Measurements from ENCODE around the gene NTF4.

NTF4 gene

DNA sequence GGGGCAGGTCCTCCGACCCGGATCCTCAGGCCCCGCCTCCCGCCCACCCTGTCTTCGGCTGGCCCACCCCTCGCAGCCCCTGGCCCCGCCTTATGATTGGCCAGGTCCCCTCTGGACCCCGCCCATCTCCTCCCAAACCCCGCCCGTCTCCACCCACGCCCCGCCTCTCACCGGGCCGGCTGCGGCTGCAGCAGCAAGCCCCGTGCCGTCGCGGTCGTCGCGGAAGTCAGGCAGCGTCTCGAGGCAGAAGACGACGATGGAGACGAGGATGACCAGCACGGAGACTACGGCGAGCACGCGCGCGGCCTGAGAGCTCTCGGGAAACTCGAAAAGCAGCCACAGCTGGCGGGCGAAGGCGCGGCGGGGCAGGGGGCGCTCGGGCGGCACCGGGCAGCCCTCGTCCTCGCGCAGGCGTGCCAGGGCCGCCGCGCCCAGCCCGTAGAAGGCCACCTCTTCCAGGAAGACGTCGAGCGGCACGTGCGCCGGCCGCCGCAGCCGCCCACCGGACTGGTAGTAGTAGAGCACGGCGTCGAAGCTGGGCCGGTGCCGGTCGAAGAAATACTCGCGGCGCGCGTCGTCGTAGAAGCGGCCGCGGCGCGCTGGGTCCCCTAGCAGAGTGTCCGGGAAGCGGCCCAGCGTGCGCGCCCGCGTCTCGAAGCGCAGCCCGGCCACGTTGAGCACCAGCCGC, 7.4 kb upstream of the NTF4 start:
- peak; percentile 82 for DNase-seq
- no peak overlapping the region for H3K27ac Mint-ChIP-seq
- H3K27me3 Mint-ChIP-seq (ENCODE audit: low read depth, poor library complexity), result peaks cover 57% of the 10 kb centered on the region
- peaks cover 21% of the 10 kb centered on the region for H3K36me3 Mint-ChIP-seq (ENCODE audit: low read depth)
- peak overlapping the region; percentile 74 for H3K4me3 Mint-ChIP-seq
- TF ChIP-seq, protein P1, sequence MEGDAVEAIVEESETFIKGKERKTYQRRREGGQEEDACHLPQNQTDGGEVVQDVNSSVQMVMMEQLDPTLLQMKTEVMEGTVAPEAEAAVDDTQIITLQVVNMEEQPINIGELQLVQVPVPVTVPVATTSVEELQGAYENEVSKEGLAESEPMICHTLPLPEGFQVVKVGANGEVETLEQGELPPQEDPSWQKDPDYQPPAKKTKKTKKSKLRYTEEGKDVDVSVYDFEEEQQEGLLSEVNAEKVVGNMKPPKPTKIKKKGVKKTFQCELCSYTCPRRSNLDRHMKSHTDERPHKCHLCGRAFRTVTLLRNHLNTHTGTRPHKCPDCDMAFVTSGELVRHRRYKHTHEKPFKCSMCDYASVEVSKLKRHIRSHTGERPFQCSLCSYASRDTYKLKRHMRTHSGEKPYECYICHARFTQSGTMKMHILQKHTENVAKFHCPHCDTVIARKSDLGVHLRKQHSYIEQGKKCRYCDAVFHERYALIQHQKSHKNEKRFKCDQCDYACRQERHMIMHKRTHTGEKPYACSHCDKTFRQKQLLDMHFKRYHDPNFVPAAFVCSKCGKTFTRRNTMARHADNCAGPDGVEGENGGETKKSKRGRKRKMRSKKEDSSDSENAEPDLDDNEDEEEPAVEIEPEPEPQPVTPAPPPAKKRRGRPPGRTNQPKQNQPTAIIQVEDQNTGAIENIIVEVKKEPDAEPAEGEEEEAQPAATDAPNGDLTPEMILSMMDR (IDR thresholded peaks at IDR 0.05), result no peak
- H3K9me3 Mint-ChIP-seq, result peaks cover 43% of the 10 kb centered on the region
- H3K4me1 Mint-ChIP-seq, result peaks cover 56% of the 10 kb centered on the region

DNA sequence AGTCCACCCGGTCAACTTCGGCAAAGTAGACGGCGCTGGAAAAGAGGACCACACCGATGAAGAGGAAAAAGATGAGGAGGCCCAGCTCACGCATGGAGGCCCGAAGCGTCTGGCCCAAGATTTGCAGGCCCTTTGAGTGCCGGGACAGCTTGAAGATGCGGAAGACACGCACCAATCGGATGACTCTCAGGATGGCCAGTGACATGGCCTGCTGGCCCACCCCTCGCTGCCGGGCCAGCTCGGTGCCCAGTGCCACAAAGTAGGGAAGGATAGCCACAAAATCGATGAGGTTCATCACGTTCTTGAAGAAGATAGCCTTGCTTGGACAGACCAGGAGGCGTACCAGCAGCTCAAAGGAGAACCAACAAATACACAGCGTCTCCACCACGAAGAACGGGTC, 5.8 kb upstream of the NTF4 start:
- Mint-ChIP-seq H3K36me3 (ENCODE audit: low read depth) (peaks cover 21% of the 10 kb centered on the region), H3K4me1 (peaks cover 72% of the 10 kb centered on the region), H3K9me3 (peaks cover 43% of the 10 kb centered on the region), H3K27ac (no peak overlapping the region), H3K4me3 (no peak overlapping the region), H3K27me3 (ENCODE audit: low read depth, poor library complexity) (peaks cover 61% of the 10 kb centered on the region)
- DNase-seq, result no peak
- TF ChIP-seq, protein P1 (IDR thresholded peaks at IDR 0.05), result no peak

DNA sequence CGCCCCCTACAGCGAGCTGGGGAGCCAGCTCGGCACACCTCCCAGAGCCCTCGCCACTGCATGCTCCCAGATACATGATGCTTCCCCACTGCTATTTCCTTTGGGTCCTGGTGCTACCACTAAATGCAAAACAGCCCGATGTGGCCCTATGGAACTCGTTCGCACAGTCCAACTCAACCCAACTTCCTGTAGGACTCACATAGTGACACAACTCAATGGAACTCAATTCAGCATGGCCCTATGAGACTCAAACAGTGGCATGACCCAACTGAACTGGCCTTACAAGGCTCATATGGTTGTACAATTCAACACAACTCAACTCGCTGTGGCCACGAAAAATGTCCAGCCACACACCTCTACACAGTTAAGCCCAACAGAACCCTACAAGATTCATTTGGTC, 4.4 kb upstream of the NTF4 start:
- Mint-ChIP-seq H3K4me3 (no peak overlapping the region), H3K4me1 (peaks cover 78% of the 10 kb centered on the region), H3K36me3 (ENCODE audit: low read depth) (peaks cover 21% of the 10 kb centered on the region), H3K9me3 (peaks cover 43% of the 10 kb centered on the region), H3K27me3 (ENCODE audit: low read depth, poor library complexity) (peaks cover 58% of the 10 kb centered on the region), H3K27ac (no peak overlapping the region)
- TF ChIP-seq, protein P1 (IDR thresholded peaks at IDR 0.05), result no peak
- DNase-seq, result no peak

DNA sequence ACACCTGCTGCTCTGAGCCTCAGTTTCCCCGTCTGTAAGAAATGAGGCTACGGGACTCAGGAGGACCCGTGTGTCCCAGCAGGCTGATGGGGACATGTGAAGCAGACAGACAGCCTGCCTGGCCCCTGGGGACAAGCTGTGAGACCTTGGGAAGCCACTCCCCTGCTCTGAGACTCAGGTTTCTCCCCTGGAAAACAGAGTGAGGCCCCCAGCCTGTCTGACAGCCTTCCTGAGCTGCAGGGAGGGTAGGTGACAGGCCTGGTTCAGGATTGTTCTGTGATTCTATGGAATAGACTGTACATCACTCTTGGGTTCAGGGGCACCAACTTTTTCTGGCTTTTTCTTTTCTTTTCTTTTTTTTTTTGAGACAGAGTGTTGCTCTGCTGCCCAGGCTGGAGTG, 2.9 kb upstream of the NTF4 start:
- Mint-ChIP-seq H3K4me3 (peak overlapping the region; percentile 30), H3K27ac (peak overlapping the region; percentile 63), H3K36me3 (ENCODE audit: low read depth) (peaks cover 16% of the 10 kb centered on the region), H3K9me3 (peaks cover 32% of the 10 kb centered on the region), H3K4me1 (peaks cover 73% of the 10 kb centered on the region), H3K27me3 (ENCODE audit: low read depth, poor library complexity) (peaks cover 48% of the 10 kb centered on the region)
- TF ChIP-seq, protein P1 (IDR thresholded peaks at IDR 0.05), result no peak
- DNase-seq, result no peak

DNA sequence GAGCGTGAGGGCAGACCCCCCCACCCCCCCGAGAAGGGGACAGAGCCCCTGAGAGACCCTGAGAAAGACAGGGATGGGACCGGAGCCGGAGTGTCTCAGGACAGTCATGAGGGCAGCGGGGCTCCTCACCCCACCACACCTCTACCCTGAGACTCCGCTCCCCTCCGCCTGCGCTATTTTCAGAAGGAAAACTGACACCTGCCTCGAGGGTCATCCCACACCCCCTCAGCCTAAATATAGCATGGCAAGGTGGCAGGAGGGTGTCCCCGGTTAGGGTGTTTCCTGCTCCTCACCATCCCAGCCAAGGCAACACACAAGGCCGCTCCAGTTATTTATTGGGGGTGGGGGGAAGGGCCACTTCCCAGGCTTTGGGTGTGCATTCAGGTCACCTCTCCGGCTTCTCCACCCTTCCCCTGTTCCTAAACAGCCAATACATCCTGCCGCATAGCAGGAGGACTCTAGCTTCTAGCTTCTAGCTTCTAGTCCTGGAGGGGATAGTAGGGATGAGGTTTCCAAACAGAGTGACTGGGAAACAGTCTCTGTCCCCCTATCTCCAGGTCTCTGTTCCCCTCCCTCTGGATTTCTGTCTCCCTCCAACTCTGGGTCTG, 1.4 kb upstream of the NTF4 start:
- no peak for DNase-seq
- Mint-ChIP-seq H3K27me3 (ENCODE audit: low read depth, poor library complexity) (peaks cover 39% of the 10 kb centered on the region), H3K27ac (peak overlapping the region; percentile 36), H3K4me1 (peaks cover 68% of the 10 kb centered on the region), H3K36me3 (ENCODE audit: low read depth) (peaks cover 16% of the 10 kb centered on the region), H3K4me3 (peak overlapping the region; percentile 72), H3K9me3 (peaks cover 24% of the 10 kb centered on the region)
- TF ChIP-seq, protein P1 (IDR thresholded peaks at IDR 0.05), result no peak

Measured in nephron progenitor cell (in vitro differentiated cells).